ENCODE results near the gene ZNF48.

- TF ChIP-seq CTCF (IDR thresholded peaks at IDR 0.05): no peak
- no peak for TF ChIP-seq EZH2 (IDR thresholded peaks at IDR 0.05; ENCODE audit: borderline replicate concordance, insufficient read depth, low read depth, low read length, poor library complexity, severe bottlenecking)
Observed at GRCh38 chr16:30380803-30381208, 14.4 kb upstream of the ZNF48 start.
